ENCODE measurements around the gene DYNLT5.
"Not testable (repeated sequence)": the region's sequence is repeated elsewhere in the genome, so short reads cannot be mapped to it uniquely, and the experiment has no call there.

The DYNLT5 gene

GRCh38 chr1:66752000-66752592, at the start of gene DYNLT5:
DYNLT5 (plus strand) TSS chr1:66752459; CDS start chr1:66754659, 2,200 bp downstream.
- TF ChIP-seq JUND (IDR thresholded peaks at IDR 0.05; ENCODE audit: low read depth) = no peak
- in situ Hi-C loops (cut with HindIII; ENCODE audit: low pct_unique_long_range_greater_than_20kb, low sequenced_read_pairs) = no loop called here
- no peak for DNase-seq (ENCODE audit: low read depth in 1 of 2, low spot score in 1 of 2)

GRCh38 chr1:66704177-66704875, 47.9 kb upstream of the DYNLT5 start:
- in situ Hi-C loops (cut with HindIII; ENCODE audit: low pct_unique_long_range_greater_than_20kb, low sequenced_read_pairs) = no loop called here
- TF ChIP-seq JUND (IDR thresholded peaks at IDR 0.05; ENCODE audit: low read depth) = no peak
- no peak for DNase-seq (ENCODE audit: low read depth in 1 of 2, low spot score in 1 of 2)

GRCh38 chr1:66705110-66705509, 47.1 kb upstream of the DYNLT5 start:
- in situ Hi-C loops (cut with HindIII; ENCODE audit: low pct_unique_long_range_greater_than_20kb, low sequenced_read_pairs) = no loop called here
- DNase-seq (ENCODE audit: low read depth in 1 of 2, low spot score in 1 of 2) = no peak
- TF ChIP-seq JUND (IDR thresholded peaks at IDR 0.05; ENCODE audit: low read depth) = no peak

- in situ Hi-C loops (cut with HindIII; ENCODE audit: low pct_unique_long_range_greater_than_20kb, low sequenced_read_pairs) = no loop called here
- TF ChIP-seq JUND (IDR thresholded peaks at IDR 0.05; ENCODE audit: low read depth) = no peak
- DNase-seq (ENCODE audit: low read depth in 1 of 2, low spot score in 1 of 2) = no peak
Observed at GRCh38 chr1:66711420-66711819, 40.8 kb upstream of the DYNLT5 start.

- in situ Hi-C loops (cut with HindIII; ENCODE audit: low pct_unique_long_range_greater_than_20kb, low sequenced_read_pairs) = no loop called here
- TF ChIP-seq JUND (IDR thresholded peaks at IDR 0.05; ENCODE audit: low read depth) = no peak
- DNase-seq (ENCODE audit: low read depth in 1 of 2, low spot score in 1 of 2) = no peak
Observed at GRCh38 chr1:66712839-66713238, 39.4 kb upstream of the DYNLT5 start.

- in situ Hi-C loops (cut with HindIII; ENCODE audit: low pct_unique_long_range_greater_than_20kb, low sequenced_read_pairs) = no loop called here
- TF ChIP-seq JUND (IDR thresholded peaks at IDR 0.05; ENCODE audit: low read depth) = no peak
- DNase-seq (ENCODE audit: low read depth in 1 of 2, low spot score in 1 of 2) = no peak
Observed at GRCh38 chr1:66723985-66724384, 28.3 kb upstream of the DYNLT5 start.

- peak in 1 of 2 experiments; percentile 64 for DNase-seq (ENCODE audit: low read depth in 1 of 2, low spot score in 1 of 2)
- in situ Hi-C loops (cut with HindIII; ENCODE audit: low pct_unique_long_range_greater_than_20kb, low sequenced_read_pairs) = no loop called here
- TF ChIP-seq JUND (IDR thresholded peaks at IDR 0.05; ENCODE audit: low read depth) = no peak
Observed at GRCh38 chr1:66725885-66726665, 26.2 kb upstream of the DYNLT5 start.

- TF ChIP-seq JUND (IDR thresholded peaks at IDR 0.05; ENCODE audit: low read depth) = no peak
- no peak for DNase-seq (ENCODE audit: low read depth in 1 of 2, low spot score in 1 of 2)
- in situ Hi-C loops (cut with HindIII; ENCODE audit: low pct_unique_long_range_greater_than_20kb, low sequenced_read_pairs) = no loop called here
Observed at GRCh38 chr1:66728021-66728420, 24.2 kb upstream of the DYNLT5 start.

- in situ Hi-C loops (cut with HindIII; ENCODE audit: low pct_unique_long_range_greater_than_20kb, low sequenced_read_pairs); DNase-seq (ENCODE audit: low read depth in 1 of 2, low spot score in 1 of 2): not testable (repeated sequence)
Observed at GRCh38 chr1:66728716-66729115, 23.5 kb upstream of the DYNLT5 start.

- TF ChIP-seq JUND (IDR thresholded peaks at IDR 0.05; ENCODE audit: low read depth) = no peak
- DNase-seq (ENCODE audit: low read depth in 1 of 2, low spot score in 1 of 2) = no peak
- in situ Hi-C loops (cut with HindIII; ENCODE audit: low pct_unique_long_range_greater_than_20kb, low sequenced_read_pairs) = no loop called here
Observed at GRCh38 chr1:66729119-66729518, 23.1 kb upstream of the DYNLT5 start.

- DNase-seq (ENCODE audit: low read depth in 1 of 2, low spot score in 1 of 2) = no peak
- in situ Hi-C loops (cut with HindIII; ENCODE audit: low pct_unique_long_range_greater_than_20kb, low sequenced_read_pairs) = no loop called here
- TF ChIP-seq JUND (IDR thresholded peaks at IDR 0.05; ENCODE audit: low read depth) = no peak
Observed at GRCh38 chr1:66729523-66729922, 22.7 kb upstream of the DYNLT5 start.

- no peak for TF ChIP-seq JUND (IDR thresholded peaks at IDR 0.05; ENCODE audit: low read depth)
- no peak for DNase-seq (ENCODE audit: low read depth in 1 of 2, low spot score in 1 of 2)
- in situ Hi-C loops (cut with HindIII; ENCODE audit: low pct_unique_long_range_greater_than_20kb, low sequenced_read_pairs) = no loop called here
Observed at GRCh38 chr1:66730462-66730861, 21.8 kb upstream of the DYNLT5 start.

Data from T47D (cell line).